GM19238 (cell line): ENCODE measurements around the gene CD244.
"Not testable (repeated sequence)": the region's sequence is repeated elsewhere in the genome, so short reads cannot be mapped to it uniquely, and the experiment has no call there.

Experiments
- DNase-seq: peaks from one replicate; pipeline ENCODE4 v3.0.0; 2011; ENCODE audit warnings: low spot score; ENCODE audit not compliant: insufficient read length

CD244 gene

DNA sequence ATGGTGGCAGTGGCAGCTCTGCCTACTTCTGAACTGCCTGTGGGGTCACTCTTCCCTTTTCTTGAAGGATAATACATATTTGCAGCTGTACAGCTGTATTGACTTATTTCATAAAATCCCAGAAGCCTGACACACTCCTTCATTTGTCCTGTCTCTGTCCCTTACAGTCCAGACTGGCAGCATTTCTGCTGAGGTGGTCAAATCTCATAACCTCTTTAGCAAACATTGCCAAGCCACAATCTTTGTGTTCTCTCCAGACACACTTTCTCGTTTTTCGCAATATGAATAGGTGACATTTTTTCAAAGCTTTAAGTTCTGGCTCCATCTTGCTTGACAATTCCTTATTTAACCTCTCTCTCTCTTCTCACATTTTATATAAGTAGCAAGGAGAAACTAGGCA is 51.5 kb downstream of the CD244 start:
- no peak for DNase-seq

DNA sequence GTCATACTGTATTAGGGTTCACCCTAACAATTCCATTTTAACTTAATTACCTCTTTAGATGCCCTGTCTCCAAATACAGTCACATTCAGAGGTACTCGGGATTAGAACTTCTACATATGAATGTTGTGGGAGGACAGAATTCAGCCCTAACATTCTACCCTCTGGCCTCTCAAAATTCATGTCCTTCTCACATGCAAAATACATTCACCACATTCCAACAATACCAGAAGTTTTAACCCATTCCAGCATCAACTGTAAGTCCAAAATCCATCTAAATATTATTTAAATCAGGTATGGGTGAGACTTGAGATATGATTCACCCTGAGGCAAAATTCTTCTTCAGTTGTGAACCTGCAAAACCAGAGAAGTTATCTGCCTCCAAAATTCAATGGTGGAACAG is 52.2 kb downstream of the CD244 start:
- no peak for DNase-seq

DNA sequence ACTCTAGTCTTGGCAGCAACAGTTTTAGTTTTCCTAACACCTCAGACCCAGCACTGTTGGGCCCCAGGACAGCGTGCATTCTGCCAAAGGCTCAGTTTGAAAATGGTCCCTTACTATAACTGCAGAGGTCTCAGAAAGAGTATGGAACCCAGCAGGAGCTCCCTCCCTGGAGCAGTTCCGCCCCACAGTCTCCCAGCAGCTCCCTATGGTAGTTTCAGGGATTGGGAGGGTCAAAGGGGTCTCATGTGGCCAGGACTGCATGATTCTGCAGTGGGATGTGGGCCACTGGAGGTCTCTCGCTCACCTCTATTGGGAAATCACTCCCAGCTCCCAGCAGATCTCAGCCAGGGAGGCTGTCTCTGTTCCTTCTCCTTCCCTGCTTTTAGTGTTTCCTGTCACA is 54.4 kb downstream of the CD244 start:
- DNase-seq, result no peak

DNA sequence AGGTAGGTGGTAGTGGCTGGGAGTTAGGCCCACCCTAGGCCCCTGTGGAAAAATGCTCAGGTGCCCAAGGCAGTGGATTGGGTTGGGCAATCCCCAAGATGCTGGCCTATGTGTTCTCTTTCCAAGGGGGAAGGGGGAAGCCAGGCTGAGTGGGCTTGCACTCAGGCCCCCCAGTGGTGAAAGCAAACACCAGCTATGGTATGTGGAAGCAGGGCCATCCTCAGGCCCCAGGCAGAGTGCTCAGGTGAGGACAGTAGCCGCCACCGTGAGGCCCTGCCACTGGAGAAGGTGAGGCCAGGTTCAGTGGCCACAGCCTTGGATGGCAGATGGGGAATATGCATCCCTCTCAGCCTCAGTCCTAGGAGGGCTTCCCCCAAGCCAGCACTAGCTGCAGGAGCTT is 54.9 kb downstream of the CD244 start:
- no peak for DNase-seq

DNA sequence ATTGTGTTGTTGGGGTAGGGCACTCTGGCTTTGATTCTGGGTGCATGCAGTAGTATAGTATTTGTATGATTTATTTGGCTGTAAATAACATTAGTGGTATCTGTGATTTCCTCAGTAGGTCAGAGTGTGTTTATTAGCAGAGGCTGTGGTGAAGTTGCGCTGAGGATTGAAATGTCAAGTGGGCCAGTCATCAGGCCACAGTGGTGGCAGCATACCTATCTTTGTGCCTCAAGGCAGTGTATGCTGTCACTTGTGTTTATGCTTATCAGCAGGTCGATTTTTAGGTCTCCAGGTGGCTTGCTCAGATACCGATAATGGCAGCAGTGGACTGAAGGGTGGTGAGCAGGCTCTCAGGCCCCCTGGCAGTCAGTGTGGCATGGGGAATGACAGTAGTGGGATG is 55.4 kb downstream of the CD244 start:
- DNase-seq, result no peak

DNA sequence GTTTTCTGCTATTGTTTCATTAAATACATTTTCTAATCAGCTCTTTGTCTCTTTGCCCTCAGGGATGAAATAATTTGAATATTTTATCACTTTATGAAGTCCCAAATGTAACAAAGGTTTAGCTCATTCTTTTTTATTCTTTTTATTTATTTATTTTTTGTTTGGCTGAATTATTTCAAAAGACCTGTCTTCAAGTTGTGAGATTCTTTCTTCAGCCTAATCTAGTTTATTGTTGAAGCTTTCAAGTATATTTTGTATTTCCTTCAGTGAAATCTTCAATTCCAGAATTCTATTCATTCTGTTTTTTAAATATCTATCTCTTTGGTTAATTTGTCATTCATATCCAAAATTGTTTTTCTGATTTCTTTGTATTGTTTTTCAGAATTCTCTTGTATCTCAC is 55.9 kb downstream of the CD244 start:
- DNase-seq, result no peak

DNA sequence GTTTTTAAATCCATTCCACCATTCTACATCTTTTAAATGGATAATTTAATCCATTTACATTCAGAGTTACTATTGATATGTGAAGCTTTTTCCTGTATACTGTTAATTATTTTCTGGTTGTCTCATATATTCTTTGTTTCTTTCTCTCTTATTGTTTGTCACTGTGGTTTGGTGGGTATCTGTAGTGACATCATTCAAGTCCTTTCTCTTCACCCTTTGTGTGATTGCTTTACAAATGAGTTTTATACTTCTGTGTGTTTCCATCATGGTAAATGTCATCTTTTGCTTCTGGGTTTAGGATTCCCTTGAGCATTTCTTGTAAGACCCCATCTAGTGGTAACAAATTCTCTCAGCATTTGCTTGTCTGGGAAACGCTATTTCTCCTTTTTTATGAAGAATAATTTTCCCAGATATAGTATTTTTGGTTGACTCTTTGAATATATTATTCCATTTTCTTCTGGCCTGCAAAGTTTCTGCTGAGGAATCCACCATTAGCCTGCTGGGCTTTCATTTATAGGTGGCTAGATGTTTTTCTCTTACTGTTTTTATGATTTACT is 56.5 kb downstream of the CD244 start:
- DNase-seq, result no peak

DNA sequence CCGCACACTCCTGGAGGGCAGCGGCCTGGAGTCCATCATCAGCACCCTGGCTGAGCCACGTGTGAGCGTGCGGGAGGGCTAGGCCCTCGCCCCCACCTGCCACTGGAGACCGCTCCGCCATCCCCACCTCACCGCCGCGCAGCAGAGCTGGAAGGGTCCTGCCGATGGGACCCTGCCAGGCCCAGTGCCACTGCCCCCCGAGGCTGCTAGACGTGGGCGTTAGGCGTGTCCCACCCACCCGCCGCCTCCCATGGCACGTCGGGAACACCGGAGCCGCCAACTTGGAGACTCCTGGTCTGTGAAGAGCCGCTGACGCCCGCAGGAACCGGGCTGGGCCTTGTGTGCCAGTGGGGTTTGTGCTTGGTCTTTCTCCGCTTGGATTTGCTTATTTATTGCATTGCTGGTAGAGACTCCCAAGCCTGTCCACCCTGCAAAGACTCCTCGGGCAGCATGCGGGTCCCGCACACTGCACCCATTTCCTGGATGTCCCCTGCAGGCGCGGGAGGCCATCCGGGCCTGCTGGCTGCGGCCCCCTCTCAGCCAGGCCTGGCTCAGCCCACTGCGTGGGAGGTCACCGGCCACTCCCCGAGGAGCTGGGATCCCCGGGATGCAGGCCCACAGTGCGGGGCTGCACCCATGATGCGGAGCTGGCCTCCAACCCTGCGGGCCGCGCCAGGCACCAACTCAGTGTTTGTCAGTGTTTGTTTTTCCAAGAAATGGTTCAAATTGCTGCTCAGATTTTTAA is 60.7 kb downstream of the CD244 start:
- DNase-seq, result no peak

DNA sequence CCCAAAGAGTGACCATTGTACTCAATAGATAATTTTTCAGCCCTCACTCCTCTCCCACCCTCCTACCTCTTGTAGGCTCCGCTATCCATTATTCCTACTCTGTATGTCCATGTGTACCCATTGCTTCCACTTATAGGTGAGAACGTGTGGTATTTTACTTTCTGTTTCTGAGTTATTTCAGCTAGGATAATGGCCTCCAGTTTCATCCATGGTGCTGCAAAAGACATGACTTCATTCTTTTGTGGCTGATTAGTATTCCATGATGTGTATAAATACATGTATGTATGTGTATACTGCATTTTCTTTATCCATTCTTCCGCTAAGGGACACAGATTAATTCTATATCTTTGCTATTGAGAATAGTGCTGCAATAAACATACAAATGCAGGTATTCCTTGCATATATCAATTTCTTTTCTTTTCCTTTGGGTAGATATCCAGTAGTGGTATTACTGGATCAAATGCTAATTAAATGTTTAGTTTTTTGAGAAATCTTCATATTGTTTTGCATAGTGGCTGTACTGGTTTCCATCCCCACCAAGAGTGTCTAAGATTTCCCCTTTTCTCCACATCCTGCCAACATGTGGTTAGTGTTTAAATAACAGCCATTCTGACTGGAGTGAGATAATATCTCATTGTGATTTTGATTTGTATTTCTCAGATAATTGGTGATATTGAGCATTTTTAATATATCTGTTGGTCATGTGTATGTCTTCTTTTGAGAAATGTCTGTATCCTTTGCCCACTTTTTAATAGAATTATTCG is 61.9 kb downstream of the CD244 start:
- no peak for DNase-seq

DNA sequence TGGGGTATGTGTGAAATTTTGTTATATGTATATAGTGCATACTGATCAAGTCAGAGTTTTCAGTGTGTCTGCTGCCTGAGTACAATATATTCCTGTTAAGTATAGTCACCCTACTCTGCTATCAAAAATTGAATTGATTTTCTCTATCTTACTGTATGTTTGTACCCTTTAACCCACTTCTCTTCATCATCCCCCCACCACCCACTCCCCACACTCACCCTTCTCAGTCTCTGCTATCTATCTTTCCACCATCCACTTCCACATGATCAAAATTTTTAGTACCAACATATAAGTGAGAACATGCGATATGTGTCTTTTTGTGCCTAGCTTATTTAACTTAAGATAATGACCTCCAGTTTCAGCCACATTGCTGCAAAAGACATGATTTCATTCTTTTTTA is 62.5 kb downstream of the CD244 start:
- DNase-seq, result no peak

DNA sequence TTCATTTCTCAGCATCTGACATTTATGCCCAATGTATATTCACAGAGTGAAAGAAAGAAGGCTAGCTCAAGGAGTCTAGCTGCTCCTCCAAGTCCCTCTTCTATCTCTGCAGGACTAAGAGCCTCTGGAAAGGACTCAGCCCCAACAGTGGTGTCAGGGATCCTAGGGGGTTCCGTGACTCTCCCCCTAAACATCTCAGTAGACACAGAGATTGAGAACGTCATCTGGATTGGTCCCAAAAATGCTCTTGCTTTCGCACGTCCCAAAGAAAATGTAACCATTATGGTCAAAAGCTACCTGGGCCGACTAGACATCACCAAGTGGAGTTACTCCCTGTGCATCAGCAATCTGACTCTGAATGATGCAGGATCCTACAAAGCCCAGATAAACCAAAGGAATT is 63.0 kb downstream of the CD244 start:
- DNase-seq, result no peak

DNA sequence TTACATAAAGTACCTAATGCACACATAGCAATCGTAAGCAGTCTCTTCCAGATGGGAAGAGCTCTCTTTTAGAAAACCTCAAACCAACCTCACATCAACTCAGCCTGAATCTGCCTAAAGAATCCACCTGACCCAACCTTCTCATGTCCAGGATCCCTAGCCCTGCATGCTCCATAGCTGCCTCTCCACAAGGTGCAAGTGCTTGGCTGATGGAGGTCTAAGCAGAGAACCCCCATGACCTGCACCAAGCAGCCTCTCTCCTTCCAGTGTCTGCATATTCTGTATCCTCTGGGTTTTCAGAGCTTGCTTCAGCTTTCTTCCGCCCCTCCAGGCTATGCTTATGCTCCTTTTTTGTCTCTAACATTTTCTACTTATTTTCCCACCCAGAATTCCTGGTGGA is 64.2 kb downstream of the CD244 start:
- no peak for DNase-seq

DNA sequence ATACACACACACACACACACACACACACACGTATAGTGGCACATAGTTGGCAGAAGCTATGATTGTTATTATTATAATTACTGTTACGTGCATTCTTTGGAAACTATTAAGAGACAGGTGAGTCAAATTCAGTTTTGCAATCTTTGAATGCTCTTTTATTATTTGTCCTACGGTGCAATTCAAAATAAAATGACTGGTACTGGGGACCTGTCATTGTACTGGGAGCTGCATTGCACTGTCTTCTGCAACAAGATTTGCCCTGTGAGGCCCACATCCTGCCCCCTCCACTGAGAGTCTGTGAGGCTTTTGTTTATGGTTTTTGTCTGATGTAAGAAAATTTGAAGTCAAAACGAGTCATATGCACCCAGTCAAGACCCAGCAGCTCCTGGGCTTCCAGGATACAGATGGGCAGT is 64.8 kb downstream of the CD244 start:
- no peak for DNase-seq

DNA sequence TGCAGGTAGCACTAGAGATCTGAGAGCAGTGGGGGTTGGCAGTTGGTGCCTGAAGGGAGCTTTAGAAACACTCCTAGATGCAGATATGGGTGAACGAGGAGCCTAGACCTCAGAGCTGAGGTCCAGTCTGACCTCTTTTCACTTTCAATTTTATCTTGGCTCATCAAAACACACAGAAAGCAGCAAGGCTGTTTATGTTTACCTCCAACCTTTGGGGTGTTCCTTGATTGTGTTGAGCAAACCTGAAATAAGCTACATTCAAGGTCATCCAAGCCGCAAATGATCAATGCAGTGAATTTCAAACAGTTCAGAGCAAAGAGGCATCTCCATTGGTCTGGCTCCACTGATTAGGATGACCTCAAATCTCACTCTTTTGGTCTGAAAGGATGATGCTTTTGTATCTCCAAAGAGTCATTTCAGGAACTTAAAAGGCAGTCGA is 65.4 kb downstream of the CD244 start:
- DNase-seq, result no peak

DNA sequence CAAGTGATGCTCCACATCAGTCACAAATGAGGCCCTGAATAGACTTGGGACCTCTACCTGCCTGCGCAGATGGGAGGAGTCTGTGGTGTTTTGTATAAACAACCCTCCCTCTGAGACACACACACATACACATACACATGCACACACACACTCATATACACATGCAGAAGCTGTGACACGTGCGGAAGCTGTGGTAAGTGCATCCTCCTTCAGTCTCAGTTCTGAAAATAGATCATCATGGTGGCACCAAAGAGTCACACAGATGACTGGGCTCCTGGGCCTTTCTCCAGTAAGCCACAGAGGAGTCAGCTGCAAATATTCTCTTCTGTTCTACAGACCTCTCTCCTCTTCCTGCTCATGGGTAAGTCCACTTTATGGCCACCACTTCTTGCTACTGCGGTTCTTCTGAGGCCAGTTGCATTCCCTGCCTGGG is 66.7 kb downstream of the CD244 start, which contains the start of gene LY9:
Gene LY9, plus strand, starts transcription at position 224 of the 433 bp plus-strand sequence. Its CDS starts 14 bp downstream, at position 238.
- DNase-seq, result peak; percentile 55

DNA sequence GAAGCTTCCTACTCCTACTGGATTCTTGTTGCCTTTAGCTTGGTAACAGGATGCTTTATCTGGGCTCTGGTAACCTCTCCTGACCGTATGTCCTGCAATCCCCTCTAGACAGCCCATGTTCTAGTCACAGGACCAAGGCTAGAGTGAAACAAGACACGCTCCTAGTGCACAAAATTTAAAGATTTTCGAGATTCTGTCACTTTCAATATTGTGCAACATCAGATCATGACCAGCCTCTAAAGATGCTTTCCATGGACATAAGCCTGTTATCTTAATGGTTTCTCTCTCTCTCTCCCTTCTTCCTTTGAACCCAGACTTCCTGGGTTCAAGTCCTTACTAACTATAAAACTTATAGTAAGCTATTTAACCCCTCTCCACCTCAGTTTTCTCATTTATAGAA is 68.3 kb downstream of the CD244 start:
- no peak for DNase-seq

DNA sequence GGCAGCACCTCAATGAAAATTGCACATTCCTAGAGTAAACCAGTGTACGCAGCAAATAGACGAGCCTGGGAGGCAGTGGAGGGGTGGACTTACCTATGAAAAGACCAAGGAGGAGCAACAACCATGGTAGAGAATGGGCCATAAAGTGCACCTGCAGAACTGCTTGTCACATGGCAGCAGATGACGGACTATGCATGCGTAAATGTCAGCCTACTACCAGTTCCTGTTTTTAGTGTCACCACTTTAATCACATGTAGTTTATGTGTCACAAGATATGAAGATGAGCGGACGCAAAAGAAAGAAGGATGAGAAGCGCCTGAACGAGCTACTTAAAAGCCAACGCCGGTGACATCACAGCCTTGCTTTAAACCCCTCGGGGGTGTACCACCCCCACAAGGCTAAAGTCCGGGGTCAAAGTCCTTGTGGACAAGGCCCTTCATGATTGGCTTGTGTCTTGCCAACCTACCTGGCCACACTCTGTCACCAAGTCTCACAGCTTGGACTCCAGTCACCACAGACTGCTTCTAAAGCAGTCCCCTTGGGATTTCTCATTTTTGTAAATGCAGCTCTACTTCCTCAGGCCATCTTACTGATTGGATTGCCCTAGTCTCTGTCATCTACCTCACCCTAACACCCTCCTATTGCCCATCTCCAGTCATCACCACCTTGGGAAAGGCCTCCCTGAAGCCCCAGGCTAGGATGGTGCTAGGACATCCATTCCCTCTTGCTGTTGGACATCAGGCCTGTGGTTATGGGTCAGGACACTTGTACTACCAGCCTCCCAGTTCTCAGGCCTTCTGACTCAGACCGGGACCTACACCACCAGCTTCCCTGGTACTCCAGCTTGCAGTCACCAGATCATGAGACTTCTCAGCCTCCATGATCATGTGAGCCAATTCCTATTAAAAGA is 72.7 kb downstream of the CD244 start:
- DNase-seq, result peak; percentile 46

DNA sequence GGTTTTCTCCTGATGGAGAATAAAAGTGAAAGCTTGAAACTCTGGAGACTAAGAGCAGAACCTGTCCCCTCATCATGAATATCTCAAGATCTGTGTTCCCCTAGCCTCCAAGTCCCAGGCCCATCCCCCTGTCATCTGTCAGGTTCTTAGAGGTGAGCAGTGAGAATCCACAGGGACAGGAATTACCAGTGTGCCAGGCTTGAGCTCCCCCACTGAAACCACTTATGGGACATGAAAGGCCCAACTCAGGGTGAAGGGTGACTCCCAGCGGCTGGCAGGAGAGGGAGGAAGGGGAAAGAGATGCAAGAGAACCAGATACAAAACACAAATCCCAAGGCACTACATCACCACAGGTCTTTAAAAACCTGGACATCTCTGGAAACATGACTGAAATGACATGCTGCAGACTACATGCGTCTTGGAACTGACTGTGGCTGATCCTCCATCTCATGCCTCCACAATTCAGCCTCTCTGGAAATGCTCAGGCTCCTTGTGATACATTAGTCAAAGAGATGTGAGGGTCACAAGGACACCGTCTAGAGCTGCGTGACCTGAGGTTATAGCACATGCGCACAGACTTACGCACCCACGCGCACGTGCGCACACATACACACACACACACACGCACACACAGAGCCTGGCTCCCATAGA is 73.5 kb downstream of the CD244 start:
- no peak for DNase-seq

DNA sequence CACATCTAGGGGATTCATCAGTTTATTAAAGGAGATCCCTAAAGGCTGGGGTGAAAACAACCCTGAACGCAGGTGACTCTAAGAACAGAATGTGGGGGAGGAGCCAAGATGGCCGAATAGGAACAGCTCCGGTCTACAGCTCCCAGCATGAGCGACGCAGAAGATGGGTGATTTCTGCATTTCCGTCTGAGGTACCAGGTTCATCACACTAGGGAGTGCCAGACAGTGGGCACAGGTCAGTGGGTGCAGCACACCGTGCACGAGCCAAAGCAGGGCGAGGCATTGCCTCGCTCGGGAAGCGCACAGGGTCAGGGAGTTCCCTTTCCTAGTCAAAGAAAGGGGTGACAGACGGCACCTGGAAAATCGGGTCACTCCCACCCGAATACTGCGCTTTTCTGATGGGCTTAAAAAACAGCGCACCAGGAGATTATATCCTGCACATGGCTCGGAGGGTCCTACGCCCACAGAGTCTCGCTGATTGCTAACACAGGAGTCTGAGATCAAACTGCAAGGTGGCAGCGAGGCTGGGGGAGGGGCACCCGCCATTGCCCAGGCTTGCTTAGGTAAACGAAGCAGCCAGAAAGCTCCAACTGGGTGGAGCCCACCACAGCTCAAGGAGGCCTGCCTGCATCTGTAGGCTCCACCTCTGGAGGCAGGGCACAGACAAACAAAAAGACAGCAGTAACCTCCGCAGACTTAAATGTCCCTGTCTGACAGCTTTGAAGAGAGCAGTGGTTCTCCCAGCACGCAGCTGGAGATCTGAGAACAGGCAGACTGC is 79.5 kb downstream of the CD244 start:
- DNase-seq, result not testable (repeated sequence)
